Measurements from ENCODE around the gene DNM3. TPM values are rescaled to one million over a fixed set of nuclear protein-coding genes. Genes with fewer than 3 reads are reported as not detected.

The DNM3 gene
- polyA plus RNA-seq, 2 donors = 0.53 to 0.76 TPM

- H3K36me3 ChIP-seq (ENCODE audit: control insufficient read depth in 2 of 2, insufficient read depth in 2 of 2, low read length in 1 of 2) = no peaks in the 10 kb centered on the region
- WGBS, 2 donors = 21 to 44% methylated on average over 3 of the region's 3 CpGs
- H3K27me3 ChIP-seq (ENCODE audit: control insufficient read depth in 1 of 2, insufficient read depth in 2 of 2, low read length in 2 of 2) = no peaks in the 10 kb centered on the region
- no peak overlapping the region for H3K27ac ChIP-seq (ENCODE audit: low read depth in 2 of 2, low read length in 1 of 2)
- H3K4me1 ChIP-seq (ENCODE audit: control insufficient read depth in 2 of 2, insufficient read depth in 2 of 2, low read length in 1 of 2) = peaks cover 0 to 3% of the 10 kb centered on the region in 2 donors
- H3K9me3 ChIP-seq (ENCODE audit: control insufficient read depth in 2 of 2, insufficient read depth in 1 of 2, low read depth in 1 of 2, low read length in 1 of 2) = no peaks in the 10 kb centered on the region
- no peak overlapping the region for H3K4me3 ChIP-seq (ENCODE audit: low read depth in 1 of 2, low read length in 2 of 2)
These were observed 555.9 kb downstream of the DNM3 start for GRCh38 chr1:172397221-172397620.

- H3K27ac ChIP-seq (ENCODE audit: low read depth in 2 of 2, low read length in 1 of 2) = no peak overlapping the region
- no peaks in the 10 kb centered on the region for H3K9me3 ChIP-seq (ENCODE audit: control insufficient read depth in 2 of 2, insufficient read depth in 1 of 2, low read depth in 1 of 2, low read length in 1 of 2)
- no peaks in the 10 kb centered on the region for H3K27me3 ChIP-seq (ENCODE audit: control insufficient read depth in 1 of 2, insufficient read depth in 2 of 2, low read length in 2 of 2)
- H3K4me3 ChIP-seq (ENCODE audit: low read depth in 1 of 2, low read length in 2 of 2) = no peak overlapping the region
- no peaks in the 10 kb centered on the region for H3K36me3 ChIP-seq (ENCODE audit: control insufficient read depth in 2 of 2, insufficient read depth in 2 of 2, low read length in 1 of 2)
- H3K4me1 ChIP-seq (ENCODE audit: control insufficient read depth in 2 of 2, insufficient read depth in 2 of 2, low read length in 1 of 2) = peaks cover 0 to 3% of the 10 kb centered on the region in 2 donors
- 67 to 68% methylated on average over 2 of the region's 2 CpGs for WGBS, 2 donors
These were observed 556.3 kb downstream of the DNM3 start for GRCh38 chr1:172397633-172398032.

- Histone ChIP-seq H3K27ac (ENCODE audit: low read depth in 2 of 2, low read length in 1 of 2) (no peak overlapping the region), H3K4me1 (ENCODE audit: control insufficient read depth in 2 of 2, insufficient read depth in 2 of 2, low read length in 1 of 2) (peaks cover 0 to 3% of the 10 kb centered on the region in 2 donors), H3K27me3 (ENCODE audit: control insufficient read depth in 1 of 2, insufficient read depth in 2 of 2, low read length in 2 of 2) (no peaks in the 10 kb centered on the region), H3K36me3 (ENCODE audit: control insufficient read depth in 2 of 2, insufficient read depth in 2 of 2, low read length in 1 of 2) (no peaks in the 10 kb centered on the region), H3K4me3 (ENCODE audit: low read depth in 1 of 2, low read length in 2 of 2) (no peak overlapping the region), H3K9me3 (ENCODE audit: control insufficient read depth in 2 of 2, insufficient read depth in 1 of 2, low read depth in 1 of 2, low read length in 1 of 2) (no peaks in the 10 kb centered on the region)
- WGBS, 2 donors = 61 to 62% methylated on average over 2 of the region's 2 CpGs
These were observed 556.9 kb downstream of the DNM3 start for GRCh38 chr1:172398193-172398592.

GRCh38 chr1:172398970-172399755 is 557.9 kb downstream of the DNM3 start:
- Histone ChIP-seq H3K36me3 (ENCODE audit: control insufficient read depth in 2 of 2, insufficient read depth in 2 of 2, low read length in 1 of 2) (no peaks in the 10 kb centered on the region), H3K27me3 (ENCODE audit: control insufficient read depth in 1 of 2, insufficient read depth in 2 of 2, low read length in 2 of 2) (no peaks in the 10 kb centered on the region), H3K9me3 (ENCODE audit: control insufficient read depth in 2 of 2, insufficient read depth in 1 of 2, low read depth in 1 of 2, low read length in 1 of 2) (no peaks in the 10 kb centered on the region), H3K4me1 (ENCODE audit: control insufficient read depth in 2 of 2, insufficient read depth in 2 of 2, low read length in 1 of 2) (peaks cover 0 to 3% of the 10 kb centered on the region in 2 donors), H3K27ac (ENCODE audit: low read depth in 2 of 2, low read length in 1 of 2) (peak overlapping the region in 1 of 2 donors; percentile 49), H3K4me3 (ENCODE audit: low read depth in 1 of 2, low read length in 2 of 2) (no peak overlapping the region)
- WGBS, 2 donors = 29 to 32% methylated on average over 9 of the region's 9 CpGs

GRCh38 chr1:172399756-172400721 is 558.7 kb downstream of the DNM3 start:
- Histone ChIP-seq H3K9me3 (ENCODE audit: control insufficient read depth in 2 of 2, insufficient read depth in 1 of 2, low read depth in 1 of 2, low read length in 1 of 2) (no peaks in the 10 kb centered on the region), H3K36me3 (ENCODE audit: control insufficient read depth in 2 of 2, insufficient read depth in 2 of 2, low read length in 1 of 2) (no peaks in the 10 kb centered on the region), H3K27me3 (ENCODE audit: control insufficient read depth in 1 of 2, insufficient read depth in 2 of 2, low read length in 2 of 2) (no peaks in the 10 kb centered on the region), H3K4me3 (ENCODE audit: low read depth in 1 of 2, low read length in 2 of 2) (no peak overlapping the region), H3K27ac (ENCODE audit: low read depth in 2 of 2, low read length in 1 of 2) (no peak overlapping the region), H3K4me1 (ENCODE audit: control insufficient read depth in 2 of 2, insufficient read depth in 2 of 2, low read length in 1 of 2) (no peaks in the 10 kb centered on the region)
- 74 to 75% methylated on average over 6 of the region's 6 CpGs for WGBS, 2 donors

- Histone ChIP-seq H3K27ac (ENCODE audit: low read depth in 2 of 2, low read length in 1 of 2) (no peak overlapping the region), H3K36me3 (ENCODE audit: control insufficient read depth in 2 of 2, insufficient read depth in 2 of 2, low read length in 1 of 2) (no peaks in the 10 kb centered on the region), H3K9me3 (ENCODE audit: control insufficient read depth in 2 of 2, insufficient read depth in 1 of 2, low read depth in 1 of 2, low read length in 1 of 2) (no peaks in the 10 kb centered on the region), H3K4me3 (ENCODE audit: low read depth in 1 of 2, low read length in 2 of 2) (no peak overlapping the region), H3K4me1 (ENCODE audit: control insufficient read depth in 2 of 2, insufficient read depth in 2 of 2, low read length in 1 of 2) (no peaks in the 10 kb centered on the region), H3K27me3 (ENCODE audit: control insufficient read depth in 1 of 2, insufficient read depth in 2 of 2, low read length in 2 of 2) (no peaks in the 10 kb centered on the region)
- WGBS, 2 donors = 58 to 69% methylated on average over 1 of the region's 1 CpG
These were observed 559.4 kb downstream of the DNM3 start for GRCh38 chr1:172400722-172401105.

GRCh38 chr1:172401477-172401876 is 560.2 kb downstream of the DNM3 start:
- Histone ChIP-seq H3K9me3 (ENCODE audit: control insufficient read depth in 2 of 2, insufficient read depth in 1 of 2, low read depth in 1 of 2, low read length in 1 of 2) (no peaks in the 10 kb centered on the region), H3K4me3 (ENCODE audit: low read depth in 1 of 2, low read length in 2 of 2) (no peak overlapping the region), H3K27me3 (ENCODE audit: control insufficient read depth in 1 of 2, insufficient read depth in 2 of 2, low read length in 2 of 2) (no peaks in the 10 kb centered on the region), H3K36me3 (ENCODE audit: control insufficient read depth in 2 of 2, insufficient read depth in 2 of 2, low read length in 1 of 2) (no peaks in the 10 kb centered on the region), H3K27ac (ENCODE audit: low read depth in 2 of 2, low read length in 1 of 2) (no peak overlapping the region), H3K4me1 (ENCODE audit: control insufficient read depth in 2 of 2, insufficient read depth in 2 of 2, low read length in 1 of 2) (no peaks in the 10 kb centered on the region)

- Histone ChIP-seq H3K27ac (ENCODE audit: low read depth in 2 of 2, low read length in 1 of 2) (no peak overlapping the region), H3K4me1 (ENCODE audit: control insufficient read depth in 2 of 2, insufficient read depth in 2 of 2, low read length in 1 of 2) (no peaks in the 10 kb centered on the region), H3K4me3 (ENCODE audit: low read depth in 1 of 2, low read length in 2 of 2) (no peak overlapping the region), H3K9me3 (ENCODE audit: control insufficient read depth in 2 of 2, insufficient read depth in 1 of 2, low read depth in 1 of 2, low read length in 1 of 2) (no peaks in the 10 kb centered on the region), H3K36me3 (ENCODE audit: control insufficient read depth in 2 of 2, insufficient read depth in 2 of 2, low read length in 1 of 2) (no peaks in the 10 kb centered on the region), H3K27me3 (ENCODE audit: control insufficient read depth in 1 of 2, insufficient read depth in 2 of 2, low read length in 2 of 2) (no peaks in the 10 kb centered on the region)
- 80 to 90% methylated on average over 5 of the region's 5 CpGs for WGBS, 2 donors
These were observed 560.6 kb downstream of the DNM3 start for GRCh38 chr1:172401892-172402291.

GRCh38 chr1:172402878-172403569 is 561.7 kb downstream of the DNM3 start:
- Histone ChIP-seq H3K4me1 (ENCODE audit: control insufficient read depth in 2 of 2, insufficient read depth in 2 of 2, low read length in 1 of 2) (no peaks in the 10 kb centered on the region), H3K9me3 (ENCODE audit: control insufficient read depth in 2 of 2, insufficient read depth in 1 of 2, low read depth in 1 of 2, low read length in 1 of 2) (no peaks in the 10 kb centered on the region), H3K4me3 (ENCODE audit: low read depth in 1 of 2, low read length in 2 of 2) (no peak overlapping the region), H3K36me3 (ENCODE audit: control insufficient read depth in 2 of 2, insufficient read depth in 2 of 2, low read length in 1 of 2) (no peaks in the 10 kb centered on the region), H3K27me3 (ENCODE audit: control insufficient read depth in 1 of 2, insufficient read depth in 2 of 2, low read length in 2 of 2) (no peaks in the 10 kb centered on the region), H3K27ac (ENCODE audit: low read depth in 2 of 2, low read length in 1 of 2) (no peak overlapping the region)
- WGBS, 2 donors = 89 to 92% methylated on average over 1 of the region's 1 CpG
